Glutamatergic neuron (in vitro differentiated cells): Measurements from ENCODE around the gene CACNG3. TPM values are rescaled to one million over a fixed set of nuclear protein-coding genes. Genes with fewer than 3 reads are reported as not detected.
A peak's percentile ranks its signal among the peaks of the same experiment; 100 is the strongest.

ENCODE experiments used
- DNase-seq: peaks from one replicate; pipeline ENCODE4 v3.0.0; 2022
- H3K27ac Mint-ChIP-seq: one replicate; pipeline ENCODE4 v1.8.0; 2020; ENCODE audit warnings: mild to moderate bottlenecking, mixed read lengths, inconsistent platforms; ENCODE audit not compliant: unreplicated experiment
- H3K27me3 Mint-ChIP-seq: one replicate; pipeline ENCODE4 v1.8.0; 2020; ENCODE audit warnings: mild to moderate bottlenecking, moderate library complexity, mixed read lengths, inconsistent platforms; ENCODE audit not compliant: unreplicated experiment
- H3K36me3 Mint-ChIP-seq: one replicate; pipeline ENCODE4 v1.8.0; 2020; ENCODE audit warnings: mild to moderate bottlenecking, mixed read lengths, inconsistent platforms; ENCODE audit not compliant: unreplicated experiment
- H3K4me1 Mint-ChIP-seq: one replicate; pipeline ENCODE4 v1.8.0; 2020; ENCODE audit warnings: mild to moderate bottlenecking, low read depth, mixed read lengths, inconsistent platforms; ENCODE audit not compliant: unreplicated experiment
- H3K4me3 Mint-ChIP-seq: one replicate; pipeline ENCODE4 v1.8.0; 2020; ENCODE audit warnings: mild to moderate bottlenecking, mixed read lengths, inconsistent platforms; ENCODE audit not compliant: unreplicated experiment
- H3K9me3 Mint-ChIP-seq: one replicate; pipeline ENCODE4 v1.8.0; 2020; ENCODE audit warnings: mild to moderate bottlenecking, moderate library complexity, mixed read lengths, inconsistent platforms; ENCODE audit not compliant: unreplicated experiment
- total RNA-seq: library from RNA; stranded (reverse); fragmentation: NEBNext Ultra II Directional; extraction: Animal tissue kit (Norgen Biotek cat#: 25700); gene quantifications from one replicate; pipeline ENCODE4 v1.2.1, GENCODE V29; 2021; ENCODE audit not compliant: unreplicated experiment
- TF ChIP-seq, protein P1 (sequence below): fragments of 200-600 bp; sonication (generic); IDR thresholded peaks from one replicate; pipeline ENCODE4 v1.5.0; 2021; ENCODE audit not compliant: partially characterized antibody, unreplicated experiment

CACNG3 gene
- total RNA-seq, 1 donor from 2014 or later = 2.2 TPM

DNA sequence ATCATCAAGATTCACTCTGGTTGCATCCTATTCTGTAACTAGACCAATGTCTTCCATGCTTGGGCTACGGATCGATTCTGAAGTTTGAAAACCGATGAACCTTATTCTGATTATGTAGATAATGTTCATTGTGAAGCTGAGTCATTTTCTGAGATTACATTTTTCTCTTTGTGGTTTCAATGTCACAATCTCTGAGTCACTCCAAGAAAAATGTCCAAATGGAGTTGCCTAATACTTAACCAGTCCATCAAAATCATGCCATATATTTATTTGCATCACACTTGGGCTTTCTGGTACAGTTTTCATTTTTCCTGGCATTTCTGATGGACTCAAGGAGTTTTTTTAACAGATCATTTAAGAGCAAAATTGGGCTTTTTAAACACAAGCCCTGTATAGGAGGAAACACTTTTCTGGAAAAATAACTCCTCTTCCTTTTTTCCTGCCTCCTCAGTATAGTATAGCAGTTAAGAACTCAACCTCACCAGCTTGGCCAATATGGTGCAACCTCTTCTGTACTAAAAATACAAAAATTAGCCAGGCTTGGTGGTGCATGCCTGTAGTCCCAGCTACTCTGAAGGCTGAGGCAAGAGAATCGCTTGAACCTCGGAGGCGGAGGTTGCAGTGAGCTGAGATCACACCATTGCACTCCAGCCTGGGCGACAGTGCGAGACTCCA is 17.5 kb downstream of the CACNG3 start:
- DNase-seq = no peak
- Mint-ChIP-seq H3K27ac (no peak overlapping the region), H3K4me3 (no peak overlapping the region), H3K4me1 (no peaks in the 10 kb centered on the region), H3K36me3 (no peaks in the 10 kb centered on the region), H3K9me3 (peaks cover 2% of the 10 kb centered on the region), H3K27me3 (no peaks in the 10 kb centered on the region)
- TF ChIP-seq, protein P1, sequence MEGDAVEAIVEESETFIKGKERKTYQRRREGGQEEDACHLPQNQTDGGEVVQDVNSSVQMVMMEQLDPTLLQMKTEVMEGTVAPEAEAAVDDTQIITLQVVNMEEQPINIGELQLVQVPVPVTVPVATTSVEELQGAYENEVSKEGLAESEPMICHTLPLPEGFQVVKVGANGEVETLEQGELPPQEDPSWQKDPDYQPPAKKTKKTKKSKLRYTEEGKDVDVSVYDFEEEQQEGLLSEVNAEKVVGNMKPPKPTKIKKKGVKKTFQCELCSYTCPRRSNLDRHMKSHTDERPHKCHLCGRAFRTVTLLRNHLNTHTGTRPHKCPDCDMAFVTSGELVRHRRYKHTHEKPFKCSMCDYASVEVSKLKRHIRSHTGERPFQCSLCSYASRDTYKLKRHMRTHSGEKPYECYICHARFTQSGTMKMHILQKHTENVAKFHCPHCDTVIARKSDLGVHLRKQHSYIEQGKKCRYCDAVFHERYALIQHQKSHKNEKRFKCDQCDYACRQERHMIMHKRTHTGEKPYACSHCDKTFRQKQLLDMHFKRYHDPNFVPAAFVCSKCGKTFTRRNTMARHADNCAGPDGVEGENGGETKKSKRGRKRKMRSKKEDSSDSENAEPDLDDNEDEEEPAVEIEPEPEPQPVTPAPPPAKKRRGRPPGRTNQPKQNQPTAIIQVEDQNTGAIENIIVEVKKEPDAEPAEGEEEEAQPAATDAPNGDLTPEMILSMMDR = no peak

DNA sequence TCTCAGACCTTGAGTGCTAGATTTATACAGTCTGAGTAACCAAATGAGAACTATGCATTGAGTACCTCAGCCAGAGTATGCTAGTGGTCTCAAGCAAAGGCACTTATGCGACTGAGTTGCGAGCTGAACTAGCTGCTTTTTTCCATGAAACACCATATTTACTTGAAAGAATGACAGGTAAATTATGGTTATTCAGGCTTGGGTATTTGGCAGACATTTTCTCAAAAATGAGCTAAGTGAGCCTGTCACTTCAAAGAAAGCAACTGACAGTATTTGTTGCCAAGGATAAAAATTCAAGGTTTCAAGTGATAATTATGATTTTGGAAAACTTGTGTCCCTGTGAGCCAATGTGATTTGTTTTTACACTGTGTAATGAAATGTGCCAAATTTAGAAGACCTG is 19.3 kb downstream of the CACNG3 start:
- H3K27ac Mint-ChIP-seq = no peak overlapping the region
- no peaks in the 10 kb centered on the region for H3K4me1 Mint-ChIP-seq
- peaks cover 2% of the 10 kb centered on the region for H3K9me3 Mint-ChIP-seq
- no peaks in the 10 kb centered on the region for H3K27me3 Mint-ChIP-seq
- DNase-seq = no peak
- TF ChIP-seq, protein P1 = no peak
- H3K4me3 Mint-ChIP-seq = no peak overlapping the region
- H3K36me3 Mint-ChIP-seq = no peaks in the 10 kb centered on the region

DNA sequence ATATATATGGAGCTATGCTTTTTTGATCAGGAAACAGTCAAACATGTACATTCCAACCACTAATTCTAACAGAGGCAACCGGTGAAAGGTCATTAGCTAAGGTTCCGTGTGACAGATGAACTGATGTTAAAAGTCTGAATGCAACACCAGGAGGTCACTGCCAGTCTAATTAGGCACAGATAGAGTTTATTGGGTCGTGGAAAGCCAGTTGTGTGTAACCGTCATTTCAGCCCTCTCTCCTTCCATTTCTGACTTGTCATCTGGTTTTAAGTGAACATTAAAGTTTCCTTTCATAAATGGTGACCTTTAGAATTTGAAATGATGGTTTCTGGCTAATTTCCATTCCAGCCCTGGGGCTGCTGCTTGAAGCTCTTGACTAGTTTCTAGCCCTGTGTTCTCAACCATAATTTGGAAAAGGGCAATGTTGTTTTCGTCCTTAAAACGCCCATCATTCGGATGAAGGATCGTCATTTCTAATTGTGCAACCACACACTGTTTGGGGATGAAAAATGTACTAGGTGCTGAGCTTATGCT is 23.9 kb downstream of the CACNG3 start:
- Mint-ChIP-seq H3K27me3 (no peaks in the 10 kb centered on the region), H3K9me3 (peaks cover 6% of the 10 kb centered on the region), H3K4me3 (no peak overlapping the region), H3K27ac (no peak overlapping the region), H3K36me3 (no peaks in the 10 kb centered on the region), H3K4me1 (peaks cover 6% of the 10 kb centered on the region)
- TF ChIP-seq, protein P1 = no peak
- no peak for DNase-seq

DNA sequence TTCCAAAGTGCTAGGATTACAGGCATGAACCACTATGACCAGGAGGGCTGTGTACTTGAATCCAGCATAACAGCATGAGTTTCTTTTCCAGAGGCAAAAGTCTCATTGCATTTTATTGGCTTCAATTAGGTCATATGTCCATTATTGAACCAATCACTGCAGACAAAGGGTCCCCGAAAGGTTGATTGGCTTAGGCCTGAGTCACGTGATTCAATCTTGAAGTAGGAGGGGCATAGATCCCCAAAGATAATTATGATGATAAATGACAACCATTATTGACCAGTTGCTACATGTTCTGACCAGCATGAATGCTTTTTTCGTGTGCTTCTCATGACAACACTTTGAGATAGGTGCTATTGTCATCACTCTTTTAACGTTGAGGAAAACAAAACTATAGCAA is 25.3 kb downstream of the CACNG3 start:
- peak overlapping the region; percentile 17 for H3K27ac Mint-ChIP-seq
- no peak overlapping the region for H3K4me3 Mint-ChIP-seq
- H3K9me3 Mint-ChIP-seq = peaks cover 6% of the 10 kb centered on the region
- no peaks in the 10 kb centered on the region for H3K36me3 Mint-ChIP-seq
- TF ChIP-seq, protein P1 = no peak
- peaks cover 2% of the 10 kb centered on the region for H3K27me3 Mint-ChIP-seq
- peaks cover 6% of the 10 kb centered on the region for H3K4me1 Mint-ChIP-seq
- no peak for DNase-seq

DNA sequence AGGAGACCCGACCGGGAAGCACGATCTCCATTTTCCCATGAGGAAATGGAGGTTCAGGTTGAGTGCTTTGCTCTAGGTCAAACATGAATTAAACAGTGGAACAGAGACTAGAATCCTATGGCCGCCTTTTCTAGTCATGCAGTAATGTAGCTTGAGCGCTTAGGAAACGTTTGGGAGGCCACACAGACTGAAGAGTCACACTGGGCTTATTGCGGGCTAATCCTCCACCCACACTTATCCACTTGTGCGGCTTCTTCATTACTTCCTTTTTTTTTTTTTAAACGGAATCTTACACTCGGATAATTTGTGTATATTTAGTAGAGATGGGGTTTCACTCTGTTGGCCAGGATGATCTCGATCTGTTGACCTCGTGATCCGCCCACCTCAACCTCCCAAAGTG is 26.0 kb downstream of the CACNG3 start:
- peaks cover 6% of the 10 kb centered on the region for H3K4me1 Mint-ChIP-seq
- H3K36me3 Mint-ChIP-seq = no peaks in the 10 kb centered on the region
- TF ChIP-seq, protein P1 = no peak
- H3K27ac Mint-ChIP-seq = peak overlapping the region; percentile 17
- peaks cover 4% of the 10 kb centered on the region for H3K9me3 Mint-ChIP-seq
- no peak for DNase-seq
- H3K27me3 Mint-ChIP-seq = peaks cover 2% of the 10 kb centered on the region
- no peak overlapping the region for H3K4me3 Mint-ChIP-seq
